Panc1 (cell line): ENCODE data around the gene RABEPK.

Experiments
- CTCF ChIP-seq: fragments of 450-650 bp; IDR thresholded peaks from 2 replicates; pipeline ENCODE4 v1.5.1; 2017; ENCODE audit warnings: mild to moderate bottlenecking
- REST ChIP-seq, 2 experiments: IDR thresholded peaks; 2 replicates each; pipeline ENCODE4 v1.6.1; 2011 to 2012; ENCODE audit warnings: low read depth in 2 of 2, control low read depth in 1 of 2, low read length in 1 of 2, mild to moderate bottlenecking in 1 of 2, moderate library complexity in 1 of 2; ENCODE audit not compliant: insufficient read depth in 1 of 2
- SIN3A ChIP-seq: IDR thresholded peaks from 2 replicates; pipeline ENCODE4 v1.6.1; 2012; ENCODE audit warnings: low read depth, mild to moderate bottlenecking, low read length, moderate library complexity, borderline replicate concordance; ENCODE audit not compliant: insufficient read depth
- TCF7L2 ChIP-seq: IDR thresholded peaks from 2 replicates; pipeline ENCODE4 v1.6.1; 2011; ENCODE audit warnings: mild to moderate bottlenecking, low read depth, low read length, inconsistent platforms

DNA sequence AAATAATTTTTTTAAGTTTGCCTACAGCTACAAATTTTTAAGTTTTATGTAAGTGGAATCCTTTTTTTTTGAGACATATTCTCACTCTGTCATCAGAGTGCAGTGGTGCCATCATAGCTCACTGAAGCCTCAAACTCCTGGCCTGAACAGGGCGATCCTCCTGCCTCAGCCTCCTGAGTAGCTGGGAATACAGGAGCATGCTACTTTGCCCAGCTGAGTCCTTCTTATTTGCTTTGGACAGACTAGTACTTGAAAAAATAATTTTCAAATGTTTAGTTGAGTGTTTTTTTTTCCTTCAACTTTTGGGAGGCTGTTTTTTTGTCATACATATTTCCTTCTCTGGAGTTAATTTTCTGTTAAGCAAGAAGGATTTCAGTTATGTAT, 68.7 kb downstream of the RABEPK start:
- TF ChIP-seq SIN3A (no peak), TCF7L2 (no peak), CTCF (no peak), REST (IDR thresholded peaks at IDR 0.05; ENCODE audit: insufficient read depth in 1 of 2, low read depth in 2 of 2, low read length in 1 of 2) (no peak)
